Glomerular endothelial cell (primary cell): ENCODE data around the gene ADCK1. TPM values are rescaled to one million over a fixed set of nuclear protein-coding genes. Genes with fewer than 3 reads are reported as not detected.
"Not testable (repeated sequence)": the region's sequence is repeated elsewhere in the genome, so short reads cannot be mapped to it uniquely, and the experiment has no call there.

Experiments used
- DNase-seq: peaks from one replicate; pipeline ENCODE4 v3.0.0-alpha.2; 2011; ENCODE audit warnings: low read depth, low spot score; ENCODE audit errors: extremely low read depth
- total RNA-seq: library from RNA; depleted of rRNA; stranded (reverse); fragments of >200 nt; gene quantifications from 2 replicates; pipeline ENCODE4 v1.2.3, GENCODE V29; 2015

Gene ADCK1
- total RNA-seq, 1 donor from 2014 or later, result 12.7 TPM

DNA sequence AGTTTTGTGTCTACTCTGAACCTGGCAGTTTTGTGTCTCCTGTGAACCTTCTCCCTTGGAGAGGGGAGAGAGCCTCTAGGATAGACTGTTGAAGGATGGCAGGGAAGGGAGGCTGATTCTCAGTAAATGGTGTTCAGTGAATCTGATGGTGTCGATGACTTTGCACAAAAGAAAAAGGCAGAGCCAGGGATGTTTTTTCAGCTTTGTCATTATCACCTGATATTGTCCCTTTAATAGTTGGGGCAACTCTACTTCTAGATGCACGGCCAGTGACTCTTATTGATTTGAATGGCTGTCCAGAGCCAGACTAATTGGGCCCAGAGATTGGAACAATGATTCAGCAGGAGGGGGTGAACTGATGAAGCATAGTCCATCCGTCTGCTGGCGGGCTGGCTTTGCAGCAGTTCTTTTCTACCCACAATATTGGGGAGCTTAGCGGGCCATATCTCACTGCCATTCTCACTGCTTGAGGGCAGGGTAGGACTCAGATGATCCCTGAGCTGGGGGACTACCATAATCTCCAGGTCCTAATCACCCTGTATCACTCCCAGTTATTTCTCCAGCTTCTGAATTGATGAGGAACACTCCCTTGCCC lies 93.1 kb downstream of the ADCK1 start:
- DNase-seq, result no peak

DNA sequence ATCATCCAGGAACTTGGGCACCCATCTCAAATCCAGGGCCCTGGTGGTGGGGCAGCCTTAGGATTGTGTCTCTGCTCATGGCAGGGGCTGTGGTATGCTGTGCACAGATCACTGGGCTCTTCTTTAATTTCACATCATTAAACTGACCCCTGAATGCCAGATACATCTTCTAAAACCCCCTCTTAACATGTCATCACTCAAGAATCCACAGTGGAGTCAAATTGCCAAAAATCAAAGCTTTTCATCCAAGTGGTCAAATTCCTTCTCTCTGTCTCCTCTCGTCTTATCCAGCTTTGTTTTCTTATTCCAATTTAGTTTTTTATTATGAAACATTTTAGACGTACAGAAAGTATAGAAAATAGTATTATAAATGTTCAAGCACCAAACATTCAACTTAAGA lies 97.5 kb downstream of the ADCK1 start:
- no peak for DNase-seq

DNA sequence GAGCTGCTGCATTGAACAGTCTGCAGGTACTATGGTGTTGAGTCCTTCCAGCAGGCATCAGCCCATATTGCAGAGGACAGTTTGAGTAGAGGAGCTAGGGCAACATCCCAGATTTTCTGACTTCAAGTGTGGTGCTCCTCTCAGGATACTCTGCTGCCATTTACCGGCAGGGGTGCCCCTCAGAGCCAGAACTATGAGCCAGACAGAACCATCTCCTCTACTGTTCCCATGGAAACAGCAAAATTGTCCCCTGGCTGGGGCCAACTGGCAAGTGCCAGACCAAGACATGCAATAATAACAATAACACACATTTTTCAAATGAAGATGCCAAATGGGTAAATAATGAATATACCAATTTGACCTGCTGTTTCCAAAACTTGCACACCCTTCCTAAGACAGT lies 102.9 kb downstream of the ADCK1 start:
- DNase-seq, result no peak

- no peak for DNase-seq
These were observed 103.3 kb downstream of the ADCK1 start for GRCh38 chr14:77903221-77903620.

DNA sequence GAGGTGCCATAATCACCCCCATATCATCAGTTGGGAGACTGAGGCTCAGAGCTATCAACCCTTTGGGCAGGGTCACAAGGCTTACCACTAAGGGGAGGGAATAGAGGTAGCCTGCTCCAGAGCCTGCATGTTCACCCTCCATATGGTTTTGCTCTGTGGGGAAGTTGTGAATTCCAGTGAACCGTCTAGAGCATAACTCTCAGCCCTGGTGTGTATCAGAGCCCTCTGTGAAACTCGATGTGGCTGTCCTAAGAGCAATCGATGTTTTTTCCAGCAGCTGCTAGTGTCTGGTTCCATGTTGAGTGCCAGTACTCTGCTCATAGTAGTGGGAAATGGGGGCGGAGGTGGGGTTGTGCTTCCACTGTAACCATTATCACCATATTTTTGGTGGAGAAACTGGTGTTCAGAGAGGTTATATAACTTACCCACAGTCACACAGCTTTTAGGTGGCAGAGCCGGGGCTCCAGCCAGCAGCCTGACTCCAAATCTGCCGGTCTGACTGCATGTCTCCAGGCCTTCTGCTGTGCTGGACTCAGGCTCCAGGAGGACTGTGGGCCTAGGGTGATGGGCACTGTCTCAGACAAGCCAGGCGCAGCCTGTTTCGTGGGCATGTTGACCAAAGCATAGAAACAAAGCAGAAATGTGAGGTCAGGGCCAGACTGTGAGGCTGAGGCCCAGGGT lies 104.2 kb downstream of the ADCK1 start:
- DNase-seq, result no peak

DNA sequence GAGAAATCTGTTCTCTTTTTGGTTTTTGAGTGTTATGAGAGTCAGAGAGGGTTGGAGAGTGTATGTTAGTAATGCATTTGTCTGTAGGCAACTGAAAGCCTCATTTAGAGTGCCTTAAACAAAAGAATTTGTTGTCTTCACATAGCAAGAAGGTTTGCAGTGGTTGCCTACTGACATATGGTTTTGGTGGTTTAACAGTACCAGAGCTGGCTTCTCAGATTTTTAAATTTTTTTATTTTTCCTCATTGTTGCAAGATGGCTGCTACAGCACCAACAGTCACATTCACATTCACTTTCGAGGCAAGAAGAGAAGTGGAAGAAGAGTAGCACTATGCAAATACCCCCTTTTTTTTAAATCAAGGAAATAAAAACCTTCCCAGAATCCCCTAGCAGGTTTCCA lies 106.5 kb downstream of the ADCK1 start:
- no peak for DNase-seq

DNA sequence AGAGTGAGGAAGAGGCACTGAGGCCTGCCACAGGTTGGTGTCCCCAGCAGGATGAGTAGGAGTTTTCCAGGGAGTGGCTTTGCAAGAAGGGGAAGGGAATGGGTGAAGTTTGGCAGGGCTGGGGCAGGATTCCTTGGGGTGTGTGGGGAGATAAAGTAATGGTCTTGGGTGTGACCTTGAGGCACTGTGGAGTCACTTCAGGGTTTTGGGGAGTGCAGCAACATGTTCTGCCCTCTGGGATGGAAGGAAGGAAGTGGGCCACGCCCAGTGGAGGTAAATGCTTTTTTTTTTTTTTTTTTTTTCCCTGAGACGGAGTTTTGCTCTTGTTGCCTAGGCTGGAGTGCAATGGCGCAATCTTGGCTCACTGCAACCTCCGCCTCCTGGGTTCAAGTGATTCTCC lies 108.9 kb downstream of the ADCK1 start:
- DNase-seq, result no peak

- DNase-seq, result no peak
These were observed 110.0 kb downstream of the ADCK1 start for GRCh38 chr14:77909911-77910310.

DNA sequence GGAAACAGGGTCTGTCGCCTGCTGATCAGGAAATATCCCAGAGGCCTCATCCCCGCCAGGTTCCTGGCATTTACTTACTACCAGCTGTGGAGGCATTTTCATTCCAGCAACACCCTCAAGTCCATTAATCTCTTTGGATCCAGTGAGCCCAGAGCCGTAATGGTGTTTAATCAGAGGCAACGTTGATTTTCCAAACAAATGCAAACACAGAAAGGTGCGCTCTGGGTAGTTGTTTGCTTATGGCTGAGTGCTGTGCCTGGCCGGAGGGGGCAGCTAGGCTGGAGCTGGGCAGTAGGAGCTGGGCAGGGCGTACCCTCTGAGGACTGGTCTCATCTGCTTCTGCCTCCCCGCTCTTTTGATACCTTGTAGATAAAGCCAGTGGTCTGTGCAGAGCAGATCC lies 110.6 kb downstream of the ADCK1 start:
- DNase-seq, result no peak

GRCh38 chr14:77911356-77911755 lies 111.4 kb downstream of the ADCK1 start:
- no peak for DNase-seq

DNA sequence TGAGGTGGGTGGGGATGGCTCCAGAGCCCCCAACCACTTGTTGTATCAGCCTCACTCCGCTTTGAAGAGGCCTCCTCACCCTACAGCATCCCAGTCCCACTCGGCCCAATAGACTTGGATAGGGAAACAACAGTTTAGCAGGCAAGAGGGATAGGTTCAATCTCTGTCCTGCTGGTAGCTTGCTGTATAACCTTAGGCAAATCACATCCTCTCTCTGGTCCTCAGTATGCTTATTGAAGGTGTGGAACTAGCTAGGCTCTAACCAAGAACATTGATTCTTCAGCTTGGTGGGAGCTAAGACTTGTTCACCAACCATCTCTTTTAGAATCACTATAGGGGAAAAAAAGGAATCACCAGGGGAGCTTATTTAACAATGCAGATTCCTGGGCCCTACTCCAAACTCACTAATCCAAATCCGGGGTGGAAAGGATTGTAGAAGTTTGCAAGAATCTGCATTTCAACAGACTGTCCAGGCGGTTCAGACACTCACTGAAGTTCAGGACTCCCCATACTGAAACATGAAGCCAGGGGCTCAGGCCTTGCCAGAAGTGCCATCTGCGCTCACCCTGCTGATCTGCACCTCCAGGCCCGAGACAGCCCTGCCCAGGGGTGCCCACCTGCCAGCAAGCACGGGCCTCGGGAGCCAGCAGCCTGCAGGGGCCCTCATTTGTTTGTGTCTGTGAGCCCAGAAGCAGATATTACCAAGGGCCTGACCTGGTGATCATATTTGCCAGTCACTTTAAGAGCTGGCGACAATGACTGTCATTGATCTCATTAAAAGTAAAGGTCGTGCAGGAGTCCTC lies 113.0 kb downstream of the ADCK1 start:
- DNase-seq, result no peak

DNA sequence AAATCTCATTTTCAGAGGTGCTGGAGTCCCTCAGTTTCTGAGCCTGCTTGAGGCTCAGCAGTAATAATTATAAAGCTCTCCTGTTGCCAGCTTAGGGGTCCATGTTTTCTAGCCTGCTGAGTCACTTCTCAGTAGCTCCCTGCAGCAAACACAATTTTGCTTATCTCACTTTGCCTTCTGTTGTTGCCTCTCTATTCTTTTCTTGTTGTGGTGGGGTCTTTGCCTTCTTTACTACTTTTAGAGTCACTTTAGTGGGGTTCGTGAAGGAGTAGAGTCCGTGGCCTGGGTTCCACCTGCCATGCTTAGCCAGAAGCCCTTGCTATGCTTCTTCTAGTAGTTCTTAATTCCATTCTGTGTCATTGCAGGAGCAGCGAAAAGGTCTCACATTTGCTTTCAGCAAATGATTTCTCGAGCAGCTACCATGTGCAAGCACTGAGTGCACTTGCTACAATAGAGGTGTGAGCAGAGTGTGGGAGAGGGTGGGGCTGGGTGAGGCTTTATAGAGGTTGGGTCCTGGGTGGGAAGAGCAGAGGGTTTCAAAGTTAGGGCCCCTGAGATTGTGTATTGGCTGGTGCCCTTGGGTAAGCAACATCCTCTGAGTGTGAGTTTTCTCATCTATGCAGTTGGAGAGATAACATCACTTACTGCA lies 114.3 kb downstream of the ADCK1 start:
- no peak for DNase-seq

DNA sequence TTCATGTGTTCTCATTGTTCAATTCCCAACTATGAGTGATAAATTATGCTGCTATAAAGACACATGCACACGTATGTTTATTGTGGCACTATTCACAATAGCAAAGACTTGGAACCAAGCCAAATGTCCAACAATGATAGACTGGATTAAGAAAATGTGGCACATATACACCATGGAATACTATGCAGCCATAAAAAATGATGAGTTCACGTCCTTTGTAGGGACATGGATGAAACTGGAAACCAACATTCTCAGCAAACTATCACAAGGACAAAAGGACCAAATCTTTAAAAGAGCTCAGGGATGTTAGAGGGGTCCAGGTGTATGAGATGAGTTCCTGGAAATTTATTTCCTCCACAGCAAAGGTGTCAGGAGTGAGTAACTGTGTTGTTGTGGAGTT lies 115.5 kb downstream of the ADCK1 start:
- not testable (repeated sequence) for DNase-seq

DNA sequence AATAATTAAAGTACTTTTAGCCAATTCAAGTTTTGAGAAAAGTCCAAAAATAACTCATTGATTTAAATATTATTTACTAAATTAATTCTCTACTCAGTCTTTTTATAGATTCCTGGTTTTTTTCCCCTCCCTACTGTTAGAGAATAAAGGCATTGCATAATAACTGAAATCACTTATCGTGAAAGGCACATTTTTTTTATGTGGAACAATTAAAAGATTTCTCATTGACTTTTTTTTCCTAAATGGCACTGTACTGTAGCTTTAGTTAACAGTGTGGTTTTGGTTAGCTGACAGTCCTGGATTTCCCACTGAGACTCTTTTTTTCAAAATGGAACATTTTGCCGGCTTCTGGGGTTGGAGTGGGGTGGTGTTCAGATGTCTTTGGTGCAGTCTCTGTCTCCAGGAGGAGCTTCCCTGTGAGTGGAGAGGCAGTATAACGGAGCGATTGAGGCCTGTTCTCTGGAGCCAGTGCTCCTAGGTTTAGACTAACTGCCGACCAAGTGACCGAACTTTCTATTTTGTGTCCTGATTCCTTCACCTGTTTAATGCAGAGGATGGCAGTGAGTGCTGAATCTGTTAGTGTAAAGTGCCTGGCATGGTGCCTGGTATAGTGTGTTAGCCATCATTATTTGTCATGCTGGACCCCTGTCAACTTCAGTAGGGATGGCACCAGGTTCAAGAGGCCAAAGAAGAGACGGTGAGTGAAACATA lies 117.7 kb downstream of the ADCK1 start:
- DNase-seq, result no peak

GRCh38 chr14:77918448-77918847 lies 118.5 kb downstream of the ADCK1 start:
- DNase-seq, result no peak

DNA sequence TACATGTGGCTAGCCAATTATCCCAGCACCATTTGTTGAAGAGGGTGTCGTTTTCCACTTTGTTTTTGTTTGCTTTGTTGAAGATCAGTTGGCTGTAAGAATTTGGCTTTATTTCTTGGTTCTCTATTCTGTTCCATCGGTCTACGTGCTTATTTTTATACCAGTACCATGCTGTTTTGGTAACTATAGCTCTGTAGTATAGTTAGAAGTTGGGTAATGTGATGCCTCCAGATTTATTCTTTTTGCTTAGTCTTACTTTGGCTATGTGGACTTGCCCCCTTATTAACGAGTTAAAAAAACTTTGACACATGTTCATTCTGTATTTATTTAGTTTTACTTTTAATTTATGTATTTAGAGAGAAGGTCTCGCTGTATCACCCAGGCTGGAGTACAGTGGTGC lies 120.4 kb downstream of the ADCK1 start:
- no peak for DNase-seq

DNA sequence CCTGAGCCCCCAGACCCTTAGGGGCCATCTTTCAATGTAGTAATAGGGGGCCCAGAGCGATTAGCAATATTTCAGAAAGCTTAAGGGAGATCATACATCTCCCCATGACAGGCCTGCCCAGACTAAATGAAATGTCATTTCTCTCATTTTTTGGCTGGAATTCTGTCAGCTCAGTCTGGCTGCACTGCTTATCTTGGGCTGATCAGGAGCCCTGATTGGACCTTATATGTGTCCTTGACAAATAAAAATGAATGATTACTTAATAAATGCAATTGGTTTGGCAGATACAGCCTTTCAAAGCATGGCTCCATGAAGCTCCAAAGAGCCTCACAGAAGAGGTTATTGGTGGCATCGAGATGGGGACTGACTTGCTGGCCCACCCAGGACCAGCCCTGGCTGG lies 121.9 kb downstream of the ADCK1 start:
- no peak for DNase-seq

GRCh38 chr14:77923131-77923936 lies 123.4 kb downstream of the ADCK1 start:
- no peak for DNase-seq

- DNase-seq, result no peak
These were observed 124.4 kb downstream of the ADCK1 start for GRCh38 chr14:77924141-77924948.
